22Rv1 (cell line): ENCODE measurements around the gene SIT1.

Experiments used
- ZFX ChIP-seq: fragments of 450-650 bp; IDR thresholded peaks from 2 replicates; pipeline ENCODE4 v1.6.1; 2017; ENCODE audit warnings: antibody characterized with exemption, borderline replicate concordance
- TF ChIP-seq, protein P1 (sequence below): fragments of 450-650 bp; IDR thresholded peaks from 2 replicates; pipeline ENCODE4 v1.5.1; 2017; ENCODE audit warnings: mild to moderate bottlenecking

DNA sequence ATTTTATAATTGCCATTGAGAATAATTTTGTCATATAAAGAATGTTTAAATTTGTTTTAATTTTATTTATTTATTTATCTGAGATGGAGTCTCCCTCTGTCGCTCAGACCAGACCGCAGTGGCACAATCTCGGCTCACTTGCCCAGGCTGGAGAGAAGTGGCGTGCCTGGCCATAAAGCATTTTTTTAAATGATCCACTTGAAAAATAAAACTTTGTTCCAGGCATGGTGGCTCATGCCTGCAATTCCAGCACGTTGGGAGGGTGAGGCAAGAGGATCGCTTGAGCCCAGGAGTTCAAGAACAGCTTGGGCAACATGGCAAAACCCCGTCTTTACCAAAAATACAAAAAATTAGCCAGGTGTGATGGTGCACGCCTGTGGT lies 2.1 kb upstream of the SIT1 start:
- TF ChIP-seq, protein P1, sequence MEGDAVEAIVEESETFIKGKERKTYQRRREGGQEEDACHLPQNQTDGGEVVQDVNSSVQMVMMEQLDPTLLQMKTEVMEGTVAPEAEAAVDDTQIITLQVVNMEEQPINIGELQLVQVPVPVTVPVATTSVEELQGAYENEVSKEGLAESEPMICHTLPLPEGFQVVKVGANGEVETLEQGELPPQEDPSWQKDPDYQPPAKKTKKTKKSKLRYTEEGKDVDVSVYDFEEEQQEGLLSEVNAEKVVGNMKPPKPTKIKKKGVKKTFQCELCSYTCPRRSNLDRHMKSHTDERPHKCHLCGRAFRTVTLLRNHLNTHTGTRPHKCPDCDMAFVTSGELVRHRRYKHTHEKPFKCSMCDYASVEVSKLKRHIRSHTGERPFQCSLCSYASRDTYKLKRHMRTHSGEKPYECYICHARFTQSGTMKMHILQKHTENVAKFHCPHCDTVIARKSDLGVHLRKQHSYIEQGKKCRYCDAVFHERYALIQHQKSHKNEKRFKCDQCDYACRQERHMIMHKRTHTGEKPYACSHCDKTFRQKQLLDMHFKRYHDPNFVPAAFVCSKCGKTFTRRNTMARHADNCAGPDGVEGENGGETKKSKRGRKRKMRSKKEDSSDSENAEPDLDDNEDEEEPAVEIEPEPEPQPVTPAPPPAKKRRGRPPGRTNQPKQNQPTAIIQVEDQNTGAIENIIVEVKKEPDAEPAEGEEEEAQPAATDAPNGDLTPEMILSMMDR, result no peak
- TF ChIP-seq ZFX, result no peak
